Measurements from ENCODE around the gene ITK. TPM values are rescaled to one million over a fixed set of nuclear protein-coding genes. Genes with fewer than 3 reads are reported as not detected.

The ITK gene
- total and polyA plus RNA-seq, 2 of the 8 experiments (the other 6 are each of a cell fraction or from before 2014, with no cell fraction given) = 0.05 TPM; not detected in 1

GRCh38 chr5:157214861-157215513 lies 34.3 kb downstream of the ITK start (continued):
- TF ChIP-seq ATF2 (IDR thresholded peaks at IDR 0.05; ENCODE audit: low read length) = no peak

Data from H1 (cell line).